HepG2 (cell line): Measurements from ENCODE around the gene THOP1. TPM values are rescaled to one million over a fixed set of nuclear protein-coding genes. Genes with fewer than 3 reads are reported as not detected.
A peak's percentile ranks its signal among the peaks of the same experiment; 100 is the strongest.

ENCODE experiments used
- ARID2 ChIP-seq: sonication (generic); formaldehyde crosslinking; IDR thresholded peaks from 2 replicates; pipeline ENCODE4 v1.8.1; 2022; ENCODE audit warnings: mild to moderate bottlenecking, missing genetic modification reagents, borderline replicate concordance
- FIP1L1 ChIP-seq: fragments of 200-400 bp; formaldehyde crosslinking; IDR thresholded peaks from 2 replicates; pipeline ENCODE4 v1.6.1; 2018; ENCODE audit warnings: low read depth, mild to moderate bottlenecking, low read length, moderate library complexity, borderline replicate concordance; ENCODE audit not compliant: insufficient read depth
- FOXC1 ChIP-seq: sonication (generic); formaldehyde crosslinking; IDR thresholded peaks from 2 replicates; pipeline ENCODE4 v1.8.0; 2022; ENCODE audit warnings: mild to moderate bottlenecking, missing genetic modification reagents, borderline replicate concordance
- JUN ChIP-seq: sonication (generic); formaldehyde crosslinking; IDR thresholded peaks from 2 replicates; pipeline ENCODE4 v1.4.0; 2020; ENCODE audit warnings: mild to moderate bottlenecking, missing genetic modification reagents
- KLF9 ChIP-seq: IDR thresholded peaks from 2 replicates; pipeline ENCODE4 v1.6.1; 2016; ENCODE audit warnings: low read depth
- KMT2B ChIP-seq: IDR thresholded peaks from 2 replicates; pipeline ENCODE4 v1.6.1; 2016; ENCODE audit warnings: missing genetic modification reagents, missing compliant biosample characterization
- PAF1 ChIP-seq: IDR thresholded peaks from 2 replicates; pipeline ENCODE4 v1.6.1; 2016; ENCODE audit warnings: missing genetic modification reagents, missing compliant biosample characterization
- RFXAP ChIP-seq: sonication (generic); formaldehyde crosslinking; IDR thresholded peaks from 2 replicates; pipeline ENCODE4 v1.4.0; 2020; ENCODE audit warnings: missing genetic modification reagents, borderline replicate concordance
- SIN3B ChIP-seq: fragments of 150-350 bp; IDR thresholded peaks from 2 replicates; pipeline ENCODE4 v1.6.1; 2014; ENCODE audit warnings: low read length
- SMARCC2 ChIP-seq: fragments of 450-650 bp; IDR thresholded peaks from 2 replicates; pipeline ENCODE4 v1.6.1; 2017; ENCODE audit warnings: antibody characterized with exemption, mild to moderate bottlenecking
- TAF15 ChIP-seq: fragments of 200-400 bp; formaldehyde crosslinking; IDR thresholded peaks from one replicate; pipeline ENCODE4 v1.6.1; 2018; ENCODE audit warnings: mild to moderate bottlenecking, low read depth, low read length; ENCODE audit not compliant: poor library complexity, severe bottlenecking
- YY1 ChIP-seq: IDR thresholded peaks from 2 replicates; pipeline ENCODE4 v1.6.1; 2011; ENCODE audit warnings: low read length, low read depth, moderate library complexity, mild to moderate bottlenecking; ENCODE audit not compliant: insufficient read depth, insufficient replicate concordance
- ZNF121 ChIP-seq: sonication (generic); formaldehyde crosslinking; IDR thresholded peaks from 2 replicates; pipeline ENCODE4 v1.5.0; 2020; ENCODE audit warnings: mild to moderate bottlenecking, missing genetic modification reagents
- ZNF160 ChIP-seq: sonication (generic); formaldehyde crosslinking; IDR thresholded peaks from 2 replicates; pipeline ENCODE4 v1.8.0; 2022; ENCODE audit warnings: mild to moderate bottlenecking, inconsistent platforms, missing genetic modification reagents
- ZNF331 ChIP-seq: sonication (generic); formaldehyde crosslinking; IDR thresholded peaks from 2 replicates; pipeline ENCODE4 v1.4.0; 2020; ENCODE audit warnings: missing genetic modification reagents
- ZNF670 ChIP-seq: sonication (generic); formaldehyde crosslinking; IDR thresholded peaks from 2 replicates; pipeline ENCODE4 v1.8.0; 2022; ENCODE audit warnings: mild to moderate bottlenecking, missing genetic modification reagents, borderline replicate concordance
- ZNF75D ChIP-seq: sonication (generic); formaldehyde crosslinking; IDR thresholded peaks from 2 replicates; pipeline ENCODE4 v1.8.1; 2023; ENCODE audit warnings: missing genetic modification reagents, mild to moderate bottlenecking, borderline replicate concordance
- ZNF766 ChIP-seq: sonication (generic); formaldehyde crosslinking; IDR thresholded peaks from 2 replicates; pipeline ENCODE4 v1.5.0; 2020; ENCODE audit warnings: missing genetic modification reagents, borderline replicate concordance
- polyA plus RNA-seq, 8 experiments: library from polyadenylated mRNA; depleted of rRNA in 3 of 8; stranded (reverse) in 7 of 8; unstranded in 1 of 8; fragments of >200 nt; fragmentation: Illumina TruSeq in 4 of 8; extraction: Trizol in 4 of 8; gene quantifications; 2 replicates each; pipeline versions ENCODE4 v1.2.1 to v1.2.3, GENCODE V29; 2011 to 2016; ENCODE audit warnings: low read depth in 4 of 8, missing spikeins in 1 of 8, mixed read lengths in 1 of 8; ENCODE audit not compliant: insufficient read depth in 1 of 8
- total RNA-seq, 5 experiments: library from RNA; depleted of rRNA; stranded (reverse); fragments of >200 nt; fragmentation: Illumina TruSeq; extraction: Trizol; gene quantifications; 2 replicates each; pipeline ENCODE4 v1.2.3, GENCODE V29; 2016; ENCODE audit warnings: low read depth in 1 of 5
- TF ChIP-seq, protein P1 (sequence below): sonication (generic); formaldehyde crosslinking; IDR thresholded peaks from 2 replicates; pipeline ENCODE4 v1.8.1; 2023; ENCODE audit warnings: mild to moderate bottlenecking, moderate library complexity, missing genetic modification reagents
- TF ChIP-seq, protein P2 (sequence below): IDR thresholded peaks from 2 replicates; pipeline ENCODE4 v1.6.1; 2016; ENCODE audit warnings: mild to moderate bottlenecking, missing biosample characterization, missing genetic modification reagents
- TF ChIP-seq, protein P3 (sequence below): sonication (generic); formaldehyde crosslinking; IDR thresholded peaks from 2 replicates; pipeline ENCODE4 v1.5.0; 2020; ENCODE audit warnings: mild to moderate bottlenecking, missing genetic modification reagents
- TF ChIP-seq, protein P4 (sequence below): sonication (generic); formaldehyde crosslinking; IDR thresholded peaks from 2 replicates; pipeline ENCODE4 v1.5.0; 2020; ENCODE audit warnings: missing genetic modification reagents
- TF ChIP-seq, protein P5 (sequence below), 2 experiments: fragments of 450-650 bp in 1 of 2; sonication (generic) in 1 of 2; formaldehyde crosslinking; IDR thresholded peaks; 2 replicates each; pipeline versions ENCODE4 v1.5.0 to v1.8.0; 2020 to 2022; ENCODE audit warnings: mild to moderate bottlenecking in 1 of 2, missing genetic modification reagents in 1 of 2
- TF ChIP-seq, protein P6 (sequence below): sonication (generic); formaldehyde crosslinking; IDR thresholded peaks from 2 replicates; pipeline ENCODE4 v1.8.0; 2022; ENCODE audit warnings: mild to moderate bottlenecking, missing genetic modification reagents, moderate library complexity

Gene THOP1
- total and polyA plus RNA-seq, 2 of the 13 experiments (the other 11 are each of a cell fraction or from before 2014, with no cell fraction given) = 74.4 to 116 TPM

DNA sequence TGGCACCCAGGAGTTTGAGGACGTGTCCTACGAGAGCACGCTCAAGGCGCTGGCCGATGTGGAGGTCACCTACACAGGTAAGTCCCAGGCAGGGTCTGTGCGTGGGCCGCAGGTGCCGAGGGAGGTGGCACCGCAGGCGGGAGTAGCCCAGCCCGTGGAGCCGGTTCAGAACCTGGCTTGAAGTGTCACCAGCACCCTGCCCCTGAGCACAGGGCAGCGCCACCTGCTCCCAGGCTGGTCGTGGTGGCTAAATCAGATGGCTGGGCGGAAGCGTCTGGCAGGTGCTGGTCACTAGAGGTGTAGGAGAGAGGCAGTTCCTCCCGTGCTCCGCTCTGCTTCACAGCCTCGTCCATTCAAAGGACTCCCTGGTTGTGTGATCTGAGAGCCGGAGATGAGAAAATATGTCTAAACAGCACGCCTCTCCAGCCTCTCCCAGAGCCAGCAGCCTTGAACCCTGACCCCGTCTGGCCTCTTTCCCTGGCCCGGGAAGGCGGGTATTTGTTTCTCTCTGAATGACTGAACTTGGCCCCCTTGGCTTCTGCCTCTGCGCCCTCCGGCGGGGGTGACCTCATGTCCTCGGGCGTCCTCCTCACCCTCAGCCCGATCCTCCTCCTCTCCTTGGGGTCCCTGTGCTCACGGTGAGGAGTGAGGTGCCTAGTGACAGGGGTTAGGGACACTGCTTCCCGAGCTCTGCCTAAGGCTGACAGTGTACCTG, 5.4 kb downstream of the THOP1 start (continued):
- TF ChIP-seq TAF15 = no peak
- TF ChIP-seq ZNF670 (CRISPR knock-in tag) = no peak; the same call in 1 of the 2 replicates
- TF ChIP-seq, protein P1, sequence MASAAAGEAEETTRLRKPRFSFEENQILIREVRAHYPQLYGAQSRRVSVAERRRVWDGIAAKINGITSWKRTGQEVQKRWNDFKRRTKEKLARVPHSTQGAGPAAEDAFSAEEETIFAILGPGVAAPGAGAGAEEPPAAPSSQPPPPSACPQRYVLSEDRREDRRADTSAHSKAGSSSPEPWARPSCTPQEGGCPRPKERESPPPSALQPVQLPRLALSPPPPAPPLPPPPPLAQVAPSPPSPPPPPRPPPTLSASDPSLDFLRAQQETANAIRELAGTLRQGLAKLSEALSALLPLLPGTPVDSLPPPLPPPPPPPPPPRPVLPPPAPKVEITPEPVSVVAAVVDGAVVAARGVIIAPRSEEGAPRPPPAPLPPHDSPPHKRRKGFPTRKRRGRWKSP (CRISPR knock-in tag) = peak; percentile 70
- TF ChIP-seq, protein P2, sequence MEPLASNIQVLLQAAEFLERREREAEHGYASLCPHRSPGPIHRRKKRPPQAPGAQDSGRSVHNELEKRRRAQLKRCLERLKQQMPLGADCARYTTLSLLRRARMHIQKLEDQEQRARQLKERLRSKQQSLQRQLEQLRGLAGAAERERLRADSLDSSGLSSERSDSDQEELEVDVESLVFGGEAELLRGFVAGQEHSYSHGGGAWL (CRISPR knock-in tag) = no peak
- no peak for TF ChIP-seq ARID2 (CRISPR knock-in tag)
- TF ChIP-seq ZNF75D (CRISPR knock-in tag) = no peak
- no peak for TF ChIP-seq KMT2B (CRISPR knock-in tag)
- TF ChIP-seq, protein P3, sequence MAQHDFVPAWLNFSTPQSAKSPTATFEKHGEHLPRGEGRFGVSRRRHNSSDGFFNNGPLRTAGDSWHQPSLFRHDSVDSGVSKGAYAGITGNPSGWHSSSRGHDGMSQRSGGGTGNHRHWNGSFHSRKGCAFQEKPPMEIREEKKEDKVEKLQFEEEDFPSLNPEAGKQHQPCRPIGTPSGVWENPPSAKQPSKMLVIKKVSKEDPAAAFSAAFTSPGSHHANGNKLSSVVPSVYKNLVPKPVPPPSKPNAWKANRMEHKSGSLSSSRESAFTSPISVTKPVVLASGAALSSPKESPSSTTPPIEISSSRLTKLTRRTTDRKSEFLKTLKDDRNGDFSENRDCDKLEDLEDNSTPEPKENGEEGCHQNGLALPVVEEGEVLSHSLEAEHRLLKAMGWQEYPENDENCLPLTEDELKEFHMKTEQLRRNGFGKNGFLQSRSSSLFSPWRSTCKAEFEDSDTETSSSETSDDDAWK (CRISPR knock-in tag) = no peak
- peak; percentile 64; the same call in 1 of the 2 replicates for TF ChIP-seq FOXC1 (CRISPR knock-in tag)
- peak; percentile 21; the same call in 1 of the 2 replicates for TF ChIP-seq ZNF331 (CRISPR knock-in tag)
- TF ChIP-seq RFXAP = peak; percentile 65; the same call in 1 of the 2 replicates
- TF ChIP-seq, protein P4, sequence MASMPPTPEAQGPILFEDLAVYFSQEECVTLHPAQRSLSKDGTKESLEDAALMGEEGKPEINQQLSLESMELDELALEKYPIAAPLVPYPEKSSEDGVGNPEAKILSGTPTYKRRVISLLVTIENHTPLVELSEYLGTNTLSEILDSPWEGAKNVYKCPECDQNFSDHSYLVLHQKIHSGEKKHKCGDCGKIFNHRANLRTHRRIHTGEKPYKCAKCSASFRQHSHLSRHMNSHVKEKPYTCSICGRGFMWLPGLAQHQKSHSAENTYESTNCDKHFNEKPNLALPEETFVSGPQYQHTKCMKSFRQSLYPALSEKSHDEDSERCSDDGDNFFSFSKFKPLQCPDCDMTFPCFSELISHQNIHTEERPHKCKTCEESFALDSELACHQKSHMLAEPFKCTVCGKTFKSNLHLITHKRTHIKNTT (CRISPR knock-in tag) = no peak
- no peak for TF ChIP-seq FIP1L1
- 0 out of 2 replicates have a peak, but pooled peaks have one; percentile 27 for TF ChIP-seq ZNF121 (CRISPR knock-in tag)
- peak; percentile 15 for TF ChIP-seq YY1
- TF ChIP-seq PAF1 (CRISPR knock-in tag) = no peak
- TF ChIP-seq, protein P5, sequence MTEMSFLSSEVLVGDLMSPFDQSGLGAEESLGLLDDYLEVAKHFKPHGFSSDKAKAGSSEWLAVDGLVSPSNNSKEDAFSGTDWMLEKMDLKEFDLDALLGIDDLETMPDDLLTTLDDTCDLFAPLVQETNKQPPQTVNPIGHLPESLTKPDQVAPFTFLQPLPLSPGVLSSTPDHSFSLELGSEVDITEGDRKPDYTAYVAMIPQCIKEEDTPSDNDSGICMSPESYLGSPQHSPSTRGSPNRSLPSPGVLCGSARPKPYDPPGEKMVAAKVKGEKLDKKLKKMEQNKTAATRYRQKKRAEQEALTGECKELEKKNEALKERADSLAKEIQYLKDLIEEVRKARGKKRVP (CRISPR knock-in tag; IDR thresholded peaks at IDR 0.05) = no peak
- TF ChIP-seq SMARCC2 = no peak
- TF ChIP-seq SIN3B = no peak
- TF ChIP-seq ZNF160 (CRISPR knock-in tag) = no peak
- 0 out of 2 replicates have a peak, but pooled peaks have one; percentile 34 for TF ChIP-seq KLF9
- peak; percentile 65; the same call in 1 of the 2 replicates for TF ChIP-seq JUN (CRISPR knock-in tag)
- TF ChIP-seq, protein P6, sequence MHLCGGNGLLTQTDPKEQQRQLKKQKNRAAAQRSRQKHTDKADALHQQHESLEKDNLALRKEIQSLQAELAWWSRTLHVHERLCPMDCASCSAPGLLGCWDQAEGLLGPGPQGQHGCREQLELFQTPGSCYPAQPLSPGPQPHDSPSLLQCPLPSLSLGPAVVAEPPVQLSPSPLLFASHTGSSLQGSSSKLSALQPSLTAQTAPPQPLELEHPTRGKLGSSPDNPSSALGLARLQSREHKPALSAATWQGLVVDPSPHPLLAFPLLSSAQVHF = no peak
- TF ChIP-seq ZNF766 = 0 out of 2 replicates have a peak, but pooled peaks have one; percentile 71
